Right lobe of liver (tissue), 6 donors: ENCODE measurements around the gene FARS2. TPM values are rescaled to one million over a fixed set of nuclear protein-coding genes. Genes with fewer than 3 reads are reported as not detected.

Experiments used
- ATAC-seq, 4 donors: fragments of 200-7000 bp; cut with Tn5 transposase; one replicate each; pipeline ENCODE4 v1.9.1; 2020; ENCODE audit warnings: mild to moderate bottlenecking in 4 of 4, moderate library complexity in 4 of 4
- DNase-seq, 3 donors: peaks; one replicate each; pipeline ENCODE4 v3.0.0-alpha.2; 2020
- H3K27ac ChIP-seq, 3 donors: fragments of 200-600 bp; one replicate each; pipeline ENCODE4 v1.8.0; 2022
- H3K27me3 ChIP-seq, 2 donors: fragments of 200-600 bp; one replicate each; pipeline ENCODE4 v1.8.0; 2022
- H3K36me3 ChIP-seq, 4 donors: fragments of 200-600 bp; sonication (generic) in 1 of 4; one replicate each; pipeline versions ENCODE4 v1.5.1 to v1.8.0; 2017 to 2022; ENCODE audit warnings: control low read depth in 1 of 4
- H3K4me1 ChIP-seq, 4 donors: fragments of 200-600 bp; sonication (generic) in 1 of 4; one replicate each; pipeline versions ENCODE4 v1.5.1 to v1.8.0; 2017 to 2022; ENCODE audit warnings: control low read depth in 1 of 4
- H3K4me3 ChIP-seq, 3 donors: fragments of 200-600 bp; one replicate each; pipeline ENCODE4 v1.8.0; 2022
- H3K9me3 ChIP-seq, 4 donors: fragments of 200-600 bp; sonication (generic) in 1 of 4; one replicate each; pipeline versions ENCODE4 v1.5.1 to v1.8.0; 2017 to 2022; ENCODE audit warnings: control low read depth in 1 of 4
- CTCF ChIP-seq, 4 donors: fragments of 200-600 bp in 3 of 4; fragments of 450-650 bp in 1 of 4; IDR thresholded peaks; one replicate each; pipeline versions ENCODE4 v1.5.1 to v1.8.0; 2016 to 2022; ENCODE audit warnings: antibody characterized with exemption in 4 of 4, mild to moderate bottlenecking in 2 of 4
- POLR2A ChIP-seq: fragments of 450-650 bp; IDR thresholded peaks from one replicate; pipeline ENCODE4 v1.6.1; 2017; ENCODE audit warnings: antibody characterized with exemption, mild to moderate bottlenecking
- WGBS: methylation state at CpG from one replicate; pipeline ENCODE4 v1.1.6; 2018; ENCODE audit warnings: low coverage, low lambda C conversion rate; ENCODE audit not compliant: insufficient coverage; ENCODE audit errors: missing lambda C conversion rate; 5-methylcytosine and 5-hydroxymethylcytosine counted together
- intact Hi-C, 2 donors: fragments of 100-400 bp; cut with DNase I; formaldehyde crosslinking; loops; one replicate each; pipeline versions ENCODE4 v1.11.2 to v1.14.1; 2022
- total RNA-seq, 6 experiments: library from RNA; depleted of rRNA in 2 of 6; stranded (reverse); fragments of >200 nt in 2 of 6; fragmentation: NEBNext Ultra II Directional in 3 of 6; extraction: Animal tissue kit (Norgen Biotek cat#: 25700) in 3 of 6; gene quantifications; one replicate each; pipeline versions ENCODE4 v1.1.0 to v1.2.4, GENCODE V29; 2016 to 2023
- donor health status: DM: no; HTN: yes; CAD: no.
- donor health status: DM: no; HTN: no; CAD: no.
- donor health status: DM: no; HTN: no; CAD: no.
- donor health status: DM: no; HTN: yes; CAD: no.
- donor health status: DM: no; HTN: yes; CAD: no.

Gene FARS2
- total RNA-seq, 6 experiments from 2014 or later, result 7.2 to 12.9 (median 11.7) TPM

- DNase-seq, result no peak
- TF ChIP-seq POLR2A (no peak), CTCF (IDR thresholded peaks at IDR 0.05) (no peak)
These were observed 112.1 kb downstream of the FARS2 start for GRCh38 chr6:5373430-5373829.

GRCh38 chr6:5378331-5378730 lies 117.0 kb downstream of the FARS2 start:
- H3K9me3 ChIP-seq, result no peaks in the 10 kb centered on the region
- no peak overlapping the region for H3K4me3 ChIP-seq
- intact Hi-C loops, result no loop called here
- DNase-seq (no peak), ATAC-seq (no peak)
- H3K27me3 ChIP-seq, result no peaks in the 10 kb centered on the region
- no peaks in the 10 kb centered on the region for H3K36me3 ChIP-seq
- no peak overlapping the region for H3K27ac ChIP-seq
- 75% methylated on average over 6 of the region's 6 CpGs for WGBS
- no peaks in the 10 kb centered on the region for H3K4me1 ChIP-seq
- TF ChIP-seq CTCF (IDR thresholded peaks at IDR 0.05), result no peak
- no peak for TF ChIP-seq POLR2A

More at GRCh38 chr6:5373430-5373829, 112.1 kb downstream of the FARS2 start:
- H3K4me3 ChIP-seq, result no peak overlapping the region
- H3K9me3 ChIP-seq, result no peaks in the 10 kb centered on the region
- no peaks in the 10 kb centered on the region for H3K36me3 ChIP-seq
- no peak overlapping the region for H3K27ac ChIP-seq
- ATAC-seq, result no peak
- no peaks in the 10 kb centered on the region for H3K27me3 ChIP-seq
- no peaks in the 10 kb centered on the region for H3K4me1 ChIP-seq
- intact Hi-C loops, result no loop called here
- WGBS, result 95% methylated on average over 2 of the region's 2 CpGs

- Histone ChIP-seq H3K4me1 (no peaks in the 10 kb centered on the region), H3K36me3 (no peaks in the 10 kb centered on the region), H3K27ac (no peak overlapping the region), H3K27me3 (no peaks in the 10 kb centered on the region), H3K4me3 (no peak overlapping the region), H3K9me3 (no peaks in the 10 kb centered on the region)
- DNase-seq (no peak), ATAC-seq (peak in 3 of 4 donors; percentile 33 to 50 (median 45))
- whole genome bisulfite sequencing, result 65% methylated on average over 3 of the region's 3 CpGs
- intact Hi-C loops, result no loop called here
- TF ChIP-seq CTCF (IDR thresholded peaks at IDR 0.05) (peak; percentile 26 to 38 (median 34)), POLR2A (no peak)
These were observed 118.4 kb downstream of the FARS2 start for GRCh38 chr6:5379647-5380242.

- no peak overlapping the region for H3K27ac ChIP-seq
- H3K9me3 ChIP-seq, result no peaks in the 10 kb centered on the region
- no peak for DNase-seq
- WGBS, result 60% methylated on average over 1 of the region's 1 CpG
- H3K4me1 ChIP-seq, result no peaks in the 10 kb centered on the region
- ATAC-seq, result no peak
- intact Hi-C loops, result no loop called here
- H3K27me3 ChIP-seq, result no peaks in the 10 kb centered on the region
- no peaks in the 10 kb centered on the region for H3K36me3 ChIP-seq
- TF ChIP-seq CTCF (IDR thresholded peaks at IDR 0.05), result no peak
- no peak for TF ChIP-seq POLR2A
- H3K4me3 ChIP-seq, result no peak overlapping the region
These were observed 122.5 kb downstream of the FARS2 start for GRCh38 chr6:5383856-5384255.
